Brain pericyte (primary cell): ENCODE results near the gene KIF3C.
"Not testable (repeated sequence)": the region's sequence is repeated elsewhere in the genome, so short reads cannot be mapped to it uniquely, and the experiment has no call there.

Source experiments
- DNase-seq: peaks from one replicate; pipeline ENCODE4 v3.0.0-alpha.2; 2012; ENCODE audit warnings: low read depth, low spot score

The KIF3C gene

DNA sequence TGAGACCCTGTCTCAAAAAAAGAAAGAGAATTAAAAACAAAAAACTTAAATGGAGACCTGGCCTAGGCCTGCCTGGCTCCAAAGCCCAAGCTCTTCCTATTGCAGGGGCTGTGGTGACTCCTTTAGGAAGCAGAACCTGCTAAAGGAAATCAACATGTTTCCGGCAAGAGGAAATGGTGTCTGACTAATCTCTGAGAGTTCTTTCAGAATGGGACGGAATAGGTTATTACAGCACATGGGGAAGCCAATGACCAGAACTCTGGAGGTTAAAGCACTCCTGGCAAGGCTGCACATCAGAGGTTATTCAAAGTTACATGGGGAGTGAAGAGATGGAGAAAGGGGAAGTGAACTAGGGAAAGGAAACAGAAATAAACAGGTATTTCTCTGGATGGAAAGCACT lies 21.4 kb downstream of the KIF3C start:
- DNase-seq = no peak

DNA sequence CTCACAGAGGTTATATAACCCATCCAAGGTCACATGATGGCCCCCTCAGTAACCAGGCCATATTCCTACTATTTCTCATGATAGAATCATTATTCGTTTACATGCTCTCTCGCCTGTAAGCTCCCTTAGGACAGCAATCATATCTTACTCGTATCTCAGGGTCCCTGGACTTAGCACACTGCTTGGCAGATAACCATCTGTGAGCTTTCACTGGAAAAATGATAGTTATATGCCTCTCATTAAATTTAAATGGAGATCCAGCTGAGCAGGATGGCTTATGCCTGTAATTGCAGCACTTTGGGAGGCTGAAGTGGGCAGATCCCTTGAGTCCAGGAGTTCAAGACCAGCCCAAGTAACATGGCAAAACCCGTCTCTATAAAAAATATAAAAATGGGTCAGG lies 21.9 kb downstream of the KIF3C start:
- no peak for DNase-seq

- DNase-seq = not testable (repeated sequence)
These were observed 23.7 kb downstream of the KIF3C start for GRCh38 chr2:25958611-25959010.

DNA sequence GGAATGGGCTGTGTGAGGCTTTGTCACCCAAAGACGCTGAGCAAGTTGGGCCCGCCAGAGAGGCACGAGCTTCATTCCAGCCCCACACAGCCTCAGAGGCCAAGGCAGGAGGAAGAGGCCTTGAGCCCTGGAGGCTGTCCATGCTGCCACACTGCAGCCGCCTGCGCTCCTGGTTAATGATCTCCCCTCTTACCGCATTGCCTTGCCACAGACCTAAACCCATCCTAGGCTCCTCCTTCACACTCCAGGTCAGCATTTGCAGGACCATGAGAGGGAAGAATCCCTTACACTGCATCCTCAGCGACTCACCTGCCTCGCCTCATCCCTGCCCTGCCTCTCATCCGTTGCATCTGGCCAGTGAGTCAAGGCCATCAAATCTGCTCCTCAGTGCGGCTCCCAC lies 24.6 kb downstream of the KIF3C start:
- DNase-seq = no peak

- no peak for DNase-seq
These were observed 26.3 kb downstream of the KIF3C start for GRCh38 chr2:25955869-25956535.

- no peak for DNase-seq
These were observed 27.3 kb downstream of the KIF3C start for GRCh38 chr2:25955036-25955435.

DNA sequence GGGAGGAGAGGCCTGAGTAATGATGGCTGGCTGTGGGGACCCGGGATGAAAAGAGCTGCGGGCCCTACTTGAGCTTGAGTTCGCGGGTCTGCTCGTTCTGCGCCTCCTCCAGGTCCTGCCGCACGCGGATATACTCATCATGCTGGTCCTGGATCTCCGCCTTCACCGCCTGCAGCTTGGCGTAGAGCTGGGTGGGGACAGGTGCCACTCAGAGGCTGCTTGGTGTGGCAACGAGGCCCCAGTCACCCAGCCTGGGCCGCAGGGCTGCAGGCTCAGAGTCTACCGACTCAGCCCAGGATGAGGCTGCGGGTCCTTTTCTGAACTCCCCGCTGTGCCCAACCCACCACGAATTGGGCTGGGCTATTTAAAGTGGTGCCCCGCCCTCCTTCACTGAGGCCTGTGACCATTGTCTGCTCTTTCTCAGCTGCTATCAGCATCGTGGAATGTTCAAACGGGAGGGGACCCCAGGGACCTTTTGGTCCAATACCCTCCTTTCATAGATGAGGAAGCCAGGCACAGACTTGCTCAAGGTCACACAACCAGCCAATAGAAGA lies 28.0 kb downstream of the KIF3C start:
- DNase-seq = no peak

GRCh38 chr2:25951071-25951547 lies 31.2 kb downstream of the KIF3C start:
- peak; percentile 27 for DNase-seq

DNA sequence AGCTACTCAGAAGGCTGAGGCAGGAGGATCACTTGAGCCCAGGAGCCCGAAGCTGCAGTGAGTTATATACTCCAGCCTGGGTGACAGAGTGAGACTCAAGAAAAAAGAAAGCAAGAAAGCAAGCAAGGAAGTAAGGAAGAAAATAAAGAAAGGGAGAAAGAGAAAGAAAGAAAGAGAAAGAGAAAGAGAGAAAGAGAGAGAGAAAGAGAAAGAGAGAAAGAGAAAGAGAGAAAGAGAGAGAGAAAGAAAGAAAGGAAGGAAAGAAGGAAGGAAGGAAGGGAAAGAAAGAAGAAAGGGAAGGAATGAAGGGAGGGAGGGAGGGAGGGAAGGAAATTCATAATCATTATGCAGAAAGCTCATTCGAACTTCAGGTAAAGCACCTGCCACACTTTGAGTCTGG lies 33.9 kb downstream of the KIF3C start:
- no peak for DNase-seq

DNA sequence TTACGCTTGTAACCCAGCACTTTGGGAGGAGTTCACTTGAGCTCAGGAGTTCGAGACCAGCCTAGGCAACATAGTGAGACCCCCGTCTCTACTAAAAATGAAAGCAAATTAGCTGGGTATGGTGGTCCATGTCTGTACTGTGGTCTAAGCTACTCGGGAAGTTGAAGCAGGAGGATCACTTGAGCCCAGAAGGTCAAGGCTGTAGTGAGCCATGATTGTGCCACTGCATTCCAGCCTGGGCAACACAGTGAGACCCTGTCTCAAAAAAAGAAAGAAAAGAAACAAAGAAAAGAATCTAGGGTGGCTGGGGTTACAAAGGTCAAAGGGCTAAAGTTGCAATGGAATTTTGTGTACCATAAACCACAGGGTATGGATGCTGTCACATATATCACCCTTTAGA lies 41.3 kb downstream of the KIF3C start:
- DNase-seq = no peak

DNA sequence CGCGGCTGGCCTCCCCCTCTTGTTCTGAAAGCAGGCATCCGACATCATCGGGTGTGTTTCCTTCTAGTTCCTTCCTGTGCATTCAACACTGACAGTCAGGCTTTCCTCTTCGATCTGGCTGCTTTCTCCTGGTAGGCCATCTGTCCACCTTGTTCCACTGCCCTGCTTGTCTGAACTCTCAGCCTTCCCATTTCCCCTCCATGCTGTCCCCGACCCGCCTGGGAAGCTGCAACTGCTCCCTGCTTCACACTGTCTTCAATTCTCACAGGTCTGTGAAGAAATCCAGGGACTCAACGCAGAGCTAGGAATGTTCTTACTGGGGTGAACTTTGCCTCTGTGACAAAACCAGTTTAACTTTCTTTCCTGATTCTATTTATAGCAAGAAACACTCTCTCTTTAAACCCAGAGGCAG lies 43.0 kb downstream of the KIF3C start:
- no peak for DNase-seq

DNA sequence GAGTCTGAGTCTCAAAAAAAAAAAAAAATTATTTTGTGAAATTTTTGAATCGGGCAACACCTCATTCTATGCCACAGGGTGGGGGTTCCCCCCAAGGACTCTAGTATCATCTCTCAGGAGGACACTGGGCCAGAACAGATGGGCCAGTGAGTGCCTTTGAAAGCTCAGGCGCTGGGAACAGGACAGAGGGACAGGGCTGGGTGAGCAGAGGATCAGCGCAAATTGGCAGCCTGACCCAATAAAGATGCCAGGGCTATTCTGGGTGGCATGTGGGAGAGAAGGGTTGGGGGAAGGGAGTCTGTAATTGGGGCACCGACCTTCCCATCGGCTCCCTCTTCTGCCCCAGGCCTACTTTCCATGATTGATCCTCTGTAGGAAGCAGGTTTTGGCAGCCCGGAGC lies 44.0 kb downstream of the KIF3C start:
- no peak for DNase-seq

DNA sequence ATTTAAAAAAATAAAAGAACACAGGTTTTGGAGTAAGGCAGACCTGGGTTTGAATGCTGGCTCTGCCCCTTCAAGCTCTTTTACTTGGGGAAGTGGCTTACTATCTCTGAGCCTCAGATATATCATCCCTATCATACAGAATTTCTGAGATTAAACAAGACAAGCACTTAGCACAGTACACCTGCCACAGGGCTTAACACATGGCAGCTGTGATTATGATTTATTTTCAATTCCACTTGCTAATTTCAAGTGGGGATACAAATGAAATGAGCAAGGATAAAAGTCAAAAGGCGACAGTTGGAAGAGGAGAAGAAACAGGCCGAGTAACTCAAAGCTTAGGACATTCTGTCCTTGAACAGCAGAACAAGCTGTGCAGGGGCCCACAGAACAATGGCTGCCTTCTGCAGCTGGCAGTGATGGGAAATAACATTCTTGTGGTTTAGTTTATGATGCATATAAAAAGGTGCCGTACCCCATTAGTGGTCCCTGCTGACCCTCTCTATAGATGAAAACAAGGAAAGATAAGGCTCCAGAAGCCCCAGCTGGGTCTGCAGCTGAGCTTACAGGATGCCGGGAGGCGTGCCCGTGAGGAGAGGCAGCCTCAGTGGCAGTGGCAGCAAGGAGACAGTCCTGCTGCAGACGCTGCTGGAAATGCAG lies 45.3 kb downstream of the KIF3C start:
- no peak for DNase-seq

GRCh38 chr2:25933622-25934021 lies 48.7 kb downstream of the KIF3C start:
- no peak for DNase-seq

DNA sequence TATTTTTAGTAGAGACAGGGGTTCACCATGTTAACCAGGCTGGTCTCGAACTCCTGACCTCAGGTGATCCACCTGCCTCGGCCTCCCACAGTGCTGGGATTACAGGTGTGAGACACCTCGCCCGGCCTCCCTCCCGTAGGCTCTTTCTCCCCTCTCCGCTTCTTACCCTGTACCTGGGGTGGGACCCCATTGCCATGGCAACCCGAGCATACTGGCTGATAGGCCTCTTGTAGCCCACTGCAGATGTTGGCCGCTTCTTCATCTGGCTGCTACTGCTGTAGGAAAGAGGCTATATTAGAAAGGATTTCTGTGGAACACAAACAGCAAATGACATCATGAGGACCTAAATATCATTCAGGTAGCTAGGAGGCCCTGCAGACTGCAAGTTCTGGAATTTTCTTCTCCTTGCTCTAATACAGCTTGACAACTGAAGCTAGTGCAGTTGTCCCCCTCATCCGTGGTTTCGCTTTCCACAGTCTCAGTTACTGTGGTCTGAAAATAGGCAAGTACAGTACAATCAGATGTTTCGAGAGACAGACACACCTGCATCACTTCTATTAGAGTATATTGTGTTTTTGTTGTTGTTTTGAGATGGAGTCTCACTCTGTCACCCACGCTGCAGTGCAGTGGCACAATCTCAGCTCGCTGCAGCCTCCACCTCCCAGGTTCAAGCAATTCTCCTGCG lies 52.4 kb downstream of the KIF3C start:
- no peak for DNase-seq

DNA sequence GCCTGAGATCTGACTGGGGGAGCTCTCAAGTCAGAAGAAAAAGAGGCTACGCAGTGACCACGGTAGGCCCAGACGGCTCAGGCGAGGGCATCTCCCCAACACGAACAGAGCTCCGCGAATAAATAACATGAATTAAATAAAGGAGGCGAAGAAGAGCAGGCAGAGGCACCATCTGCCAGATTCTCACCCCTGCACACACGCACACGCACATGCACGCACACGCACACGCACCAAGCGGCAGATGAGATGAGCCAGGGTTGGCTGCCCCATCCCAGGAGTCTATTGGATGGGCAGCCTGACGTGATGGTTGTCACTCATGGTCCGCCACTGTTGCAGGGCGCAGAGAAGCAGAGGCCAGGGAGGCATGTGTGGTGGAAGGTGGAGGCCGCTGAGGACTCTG lies 53.6 kb downstream of the KIF3C start:
- DNase-seq = no peak

- no peak for DNase-seq
These were observed 55.1 kb downstream of the KIF3C start for GRCh38 chr2:25926984-25927756.

DNA sequence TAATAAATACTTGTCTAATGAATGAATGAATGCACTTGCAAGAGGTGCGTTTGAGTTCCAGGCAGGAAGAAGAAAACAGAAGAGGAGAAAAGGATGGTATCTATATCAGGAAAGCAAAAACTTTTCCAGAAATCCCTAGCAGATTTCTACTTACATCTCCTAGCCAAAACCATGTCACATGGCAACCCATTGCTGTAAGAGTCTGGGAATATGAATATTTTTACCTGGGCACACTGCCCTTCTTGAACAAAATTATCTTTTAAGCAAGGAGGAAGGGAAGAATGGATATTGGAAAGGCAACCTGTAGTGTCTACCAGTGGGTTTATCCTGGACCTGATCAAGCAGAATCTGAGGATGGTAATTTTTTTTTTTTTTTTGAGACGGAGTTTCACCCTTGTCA lies 59.8 kb downstream of the KIF3C start:
- DNase-seq = no peak

DNA sequence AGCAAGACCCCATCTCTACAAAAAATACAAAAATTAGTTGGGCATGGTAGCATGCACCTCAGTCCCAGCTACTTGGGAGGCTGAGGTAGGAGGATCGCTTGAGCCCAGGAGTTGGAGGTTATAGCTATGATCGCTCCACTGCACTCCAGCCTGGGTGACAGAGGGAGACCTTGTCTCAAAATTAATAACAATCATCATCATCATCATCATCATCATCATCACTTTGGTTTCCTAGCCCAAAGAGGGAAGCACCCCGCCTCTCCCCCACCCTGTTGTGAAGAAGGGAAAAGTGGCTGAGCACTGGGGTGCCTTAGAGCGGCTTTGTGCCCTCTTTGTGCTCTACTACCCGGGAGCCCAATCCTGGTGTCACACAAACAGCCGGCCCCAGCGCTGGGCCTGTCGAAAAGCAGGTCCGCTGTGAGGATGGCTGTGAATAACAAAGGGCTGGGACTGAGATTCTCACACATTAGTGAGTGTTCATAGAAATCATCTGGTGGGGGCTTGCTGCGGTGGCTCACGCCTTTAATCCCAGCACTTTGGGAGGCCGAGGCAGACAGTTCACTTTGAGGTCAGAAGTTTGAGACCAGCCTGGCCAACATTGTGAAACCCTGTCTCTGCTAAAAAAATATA lies 61.4 kb downstream of the KIF3C start:
- no peak for DNase-seq

- DNase-seq = no peak
These were observed 62.0 kb downstream of the KIF3C start for GRCh38 chr2:25920336-25920735.

GRCh38 chr2:25917832-25918231 lies 64.5 kb downstream of the KIF3C start:
- DNase-seq = no peak
